Stimulated activated CD4-positive, alpha-beta T cell treated with anti-CD3 and anti-CD28 coated beads, Interleukin-12 subunit alpha, Interleukin-12 subunit beta, amount 100 ng/mL, for 48 hours (primary cell): Measurements from ENCODE around the gene VPS54.
"Not testable (repeated sequence)": the region's sequence is repeated elsewhere in the genome, so short reads cannot be mapped to it uniquely, and the experiment has no call there.

Source experiments
- DNase-seq, 3 donors: peaks; one replicate each; pipeline ENCODE4 v3.0.0-alpha.2; 2020; ENCODE audit warnings: low read depth in 2 of 3, low spot score in 1 of 3

Gene VPS54

DNA sequence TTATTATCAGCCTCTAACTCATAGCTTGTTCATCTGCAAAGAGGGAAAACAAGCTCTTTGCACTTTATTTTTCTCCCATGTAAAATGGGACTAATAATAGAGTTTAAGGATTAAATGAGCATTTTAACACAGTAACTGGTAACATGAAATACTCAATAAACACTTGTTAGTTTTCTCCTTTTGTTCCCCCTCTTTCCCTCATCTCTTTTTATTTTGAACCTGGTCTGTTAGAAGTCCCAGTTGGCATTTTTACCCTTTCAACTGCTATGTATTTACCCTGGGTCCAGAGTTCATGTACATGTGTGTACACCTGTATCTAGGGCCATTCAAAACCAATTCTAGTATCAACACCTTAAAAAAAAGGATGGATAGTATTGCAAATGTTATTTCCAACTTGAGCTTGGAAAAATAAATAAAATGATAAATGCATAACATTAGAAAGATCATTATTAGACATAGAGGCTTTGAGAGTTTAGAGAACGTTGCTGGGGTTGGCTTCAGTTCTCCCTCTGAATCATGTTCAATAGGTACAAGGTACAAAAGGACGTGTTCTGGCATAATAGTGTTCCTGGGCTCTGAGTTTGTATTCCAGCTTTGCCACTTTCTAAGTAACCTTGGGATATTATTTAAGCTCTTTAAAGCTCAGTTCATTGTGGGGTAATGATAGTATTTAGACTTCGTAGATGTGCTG lies 5.2 kb upstream of the VPS54 start:
- no peak for DNase-seq

GRCh38 chr2:64023485-64024258 lies 4.4 kb upstream of the VPS54 start:
- no peak for DNase-seq

DNA sequence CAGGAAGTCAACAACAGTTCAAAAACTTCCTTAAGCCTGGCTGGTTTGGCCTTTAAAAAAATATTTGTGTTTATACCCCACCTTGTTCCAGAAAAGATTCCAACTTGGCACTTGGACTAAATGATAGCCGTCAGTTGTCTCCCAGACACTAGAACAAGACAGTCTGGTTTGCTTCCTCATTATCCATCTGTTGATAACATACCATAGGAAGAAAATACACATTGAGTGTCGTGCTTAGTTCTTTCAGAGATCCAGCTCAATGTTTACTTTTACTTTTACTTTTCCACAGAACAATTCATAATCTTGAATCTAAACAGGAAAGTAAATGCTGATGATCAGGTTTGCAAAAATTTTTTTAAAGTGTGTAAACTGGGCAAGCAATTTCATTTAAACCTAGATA lies 2.4 kb upstream of the VPS54 start:
- no peak for DNase-seq

- no peak for DNase-seq
Measured at GRCh38 chr2:64019975-64020528, 824 bp upstream of the VPS54 start.

- no peak for DNase-seq
Measured at GRCh38 chr2:64018701-64019082, 536 bp downstream of the VPS54 start.

DNA sequence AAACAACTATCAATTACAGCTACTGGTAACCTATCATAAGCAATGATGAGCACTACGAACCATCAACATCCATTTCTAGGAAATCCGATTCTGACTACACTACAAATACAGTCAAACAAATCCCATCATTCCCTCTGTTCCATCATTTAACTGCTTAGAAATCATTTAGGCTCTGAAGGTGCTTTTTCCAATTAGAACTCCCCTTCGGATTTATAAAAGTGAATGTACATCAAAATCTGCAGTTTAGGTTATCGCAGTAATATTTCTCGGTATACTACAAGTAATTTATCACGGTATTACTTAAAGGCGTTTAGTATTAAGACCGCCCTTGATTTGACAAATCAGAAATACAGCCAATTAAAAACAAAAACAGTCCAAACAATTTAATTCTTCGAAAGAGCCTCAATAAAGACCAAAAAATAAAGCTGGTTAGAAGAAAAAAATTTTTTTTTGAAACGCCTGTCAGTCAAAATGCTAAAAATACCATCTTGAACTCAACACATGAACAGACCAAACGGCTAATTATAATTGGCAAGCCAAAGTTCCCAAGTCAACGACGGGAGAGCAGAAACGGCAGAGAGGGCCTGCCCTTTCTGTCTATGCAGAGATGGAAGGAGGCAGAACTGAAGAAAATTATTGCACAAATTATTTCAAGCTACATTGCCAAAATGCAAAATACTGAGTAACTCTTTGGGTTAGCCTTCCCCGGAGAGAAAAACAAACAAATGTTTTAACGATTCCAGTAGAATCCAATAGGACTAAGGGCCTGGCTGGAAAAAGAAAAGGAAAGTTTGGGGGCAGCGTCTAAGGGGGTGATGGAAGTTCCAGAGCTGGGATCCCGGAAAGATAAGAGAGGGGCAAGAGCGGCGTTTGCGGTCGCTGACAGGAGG lies 1.2 kb downstream of the VPS54 start:
- DNase-seq = no peak

DNA sequence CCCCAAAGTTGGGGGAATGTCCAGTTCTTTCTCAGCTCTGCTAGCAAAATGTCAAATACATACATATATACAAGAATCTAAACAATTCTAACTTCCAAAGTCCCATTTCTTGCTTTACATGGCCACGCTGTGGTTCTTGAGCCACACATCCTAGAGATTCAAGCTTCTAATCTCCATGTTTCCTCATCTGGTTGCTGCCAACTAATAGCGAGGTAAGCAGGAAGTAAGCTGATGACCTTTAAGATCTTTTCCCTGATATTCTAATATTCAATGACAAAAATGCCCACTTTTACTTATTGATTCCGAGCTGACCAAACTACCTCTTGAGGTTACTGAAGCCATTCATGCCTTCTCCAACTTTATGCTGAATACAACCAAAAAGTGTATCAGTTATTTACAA lies 3.3 kb downstream of the VPS54 start:
- DNase-seq = no peak

DNA sequence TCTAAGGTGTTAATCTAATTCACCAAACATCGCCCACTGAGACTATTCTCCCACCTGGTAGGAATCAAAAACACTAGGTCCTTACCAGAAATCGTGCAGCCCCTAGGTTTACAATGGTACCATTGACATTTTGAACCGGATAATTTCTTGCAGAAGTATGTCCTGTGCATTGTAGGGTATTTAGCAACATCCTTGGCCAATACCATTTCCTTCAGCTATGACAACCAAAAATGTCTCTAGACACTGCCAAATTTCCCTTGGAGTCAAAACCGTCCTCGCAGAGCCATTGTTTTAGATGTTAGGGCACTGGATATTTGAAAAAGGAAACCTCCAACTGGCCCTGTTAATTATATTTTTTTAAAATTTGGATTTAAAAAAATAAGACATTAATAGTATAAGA lies 3.8 kb downstream of the VPS54 start:
- DNase-seq = no peak

DNA sequence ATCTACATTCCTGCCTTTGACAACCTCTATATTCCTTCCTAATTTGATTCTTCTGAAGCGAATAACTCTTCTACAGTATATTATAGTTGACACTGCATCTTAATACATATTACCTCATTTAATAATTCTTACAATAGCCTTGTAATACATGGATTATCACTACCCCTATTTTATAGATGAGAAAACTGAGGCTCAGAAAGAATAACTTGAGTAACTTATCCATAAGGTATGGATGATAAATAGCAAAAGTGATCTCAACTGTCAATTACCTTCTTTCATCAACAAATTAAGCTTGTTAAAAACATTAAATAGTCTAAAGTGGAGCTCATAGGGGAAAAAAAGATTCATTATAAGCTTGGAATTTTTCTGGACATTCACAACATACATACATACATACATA lies 4.6 kb downstream of the VPS54 start:
- no peak for DNase-seq

DNA sequence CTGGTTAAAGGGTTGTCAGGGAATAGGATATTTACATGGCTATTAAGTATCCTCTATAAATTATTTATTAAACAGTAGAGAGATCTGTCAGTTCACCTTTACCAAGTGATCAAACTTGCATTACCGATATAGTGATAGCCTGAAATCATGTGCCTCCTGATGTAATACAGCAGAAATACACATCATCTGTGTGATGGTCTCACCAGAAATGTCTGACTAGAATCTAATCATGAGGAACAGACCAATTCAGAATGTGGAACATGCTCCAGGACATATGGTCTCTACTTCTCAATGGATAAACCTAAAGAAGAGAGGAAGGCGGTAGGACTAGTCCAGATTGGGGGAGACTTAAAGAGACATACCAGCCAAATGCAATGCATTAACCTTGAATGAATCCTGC lies 6.2 kb downstream of the VPS54 start:
- DNase-seq = no peak

- DNase-seq = no peak
Measured at GRCh38 chr2:64012115-64012514, 7.1 kb downstream of the VPS54 start.

DNA sequence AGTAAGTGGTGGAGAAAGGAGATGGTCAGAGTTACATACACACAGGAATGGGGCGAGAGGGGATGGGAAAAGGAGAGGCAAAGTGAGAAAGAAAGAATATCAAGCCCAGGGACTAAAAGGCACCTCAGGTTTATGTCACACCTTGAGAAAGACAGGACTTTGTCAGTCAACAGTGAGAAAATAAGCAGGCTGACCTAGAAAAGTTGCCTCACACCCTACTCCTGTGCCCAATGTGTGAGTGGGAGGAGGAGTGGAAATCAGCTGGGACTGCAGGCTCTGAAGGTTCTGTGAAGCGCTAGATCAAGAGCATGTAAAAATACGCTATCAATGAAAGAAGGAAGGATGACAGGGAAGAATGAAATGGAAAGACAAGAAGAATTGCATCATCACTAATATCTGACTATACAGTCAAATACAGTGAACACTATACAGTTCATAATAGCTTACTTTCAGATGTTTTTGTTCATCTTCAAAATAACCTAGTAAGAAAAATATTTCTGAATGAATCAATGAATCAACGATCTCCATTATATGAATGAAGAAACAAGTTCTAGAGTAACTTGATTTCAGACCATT lies 10.7 kb downstream of the VPS54 start:
- DNase-seq = no peak

DNA sequence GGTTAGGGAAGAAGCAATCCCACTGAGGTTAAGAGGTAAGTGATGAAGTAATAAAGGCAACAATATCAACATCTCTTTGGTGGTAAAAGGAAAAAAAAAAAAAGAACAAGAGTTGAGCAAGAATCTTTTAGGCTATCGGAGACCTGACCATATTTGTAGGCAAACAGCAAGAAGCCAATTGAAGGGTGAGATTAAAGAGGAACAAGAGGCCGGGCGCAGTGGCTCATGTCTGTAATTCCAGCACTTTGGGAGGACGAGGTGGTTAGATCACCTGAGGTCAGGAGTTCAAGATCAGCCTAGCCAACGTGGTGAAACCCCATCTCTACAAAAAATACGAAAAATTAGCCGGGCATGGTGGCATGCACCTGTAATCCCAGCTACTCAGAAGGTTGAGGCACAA lies 11.3 kb downstream of the VPS54 start:
- no peak for DNase-seq

- no peak for DNase-seq
Measured at GRCh38 chr2:64005707-64006356, 13.4 kb downstream of the VPS54 start.

DNA sequence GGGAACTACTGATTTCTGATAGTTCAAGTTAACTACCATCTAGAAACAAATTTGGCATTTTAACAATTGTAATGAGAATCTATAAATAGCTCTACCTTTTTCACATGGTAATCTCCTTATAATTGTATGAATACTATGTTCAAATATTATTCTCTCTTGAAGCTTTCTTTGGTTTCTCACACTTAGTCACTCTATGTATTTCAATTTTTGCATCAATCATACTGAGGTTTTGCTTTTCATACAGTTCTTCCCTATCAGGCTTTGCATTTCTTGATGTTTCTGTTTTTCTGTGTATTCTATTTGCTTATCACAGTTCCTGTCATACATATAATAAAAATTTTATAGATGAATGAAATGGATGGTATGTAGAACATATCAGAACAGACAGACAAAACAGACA lies 16.0 kb downstream of the VPS54 start:
- DNase-seq = no peak

DNA sequence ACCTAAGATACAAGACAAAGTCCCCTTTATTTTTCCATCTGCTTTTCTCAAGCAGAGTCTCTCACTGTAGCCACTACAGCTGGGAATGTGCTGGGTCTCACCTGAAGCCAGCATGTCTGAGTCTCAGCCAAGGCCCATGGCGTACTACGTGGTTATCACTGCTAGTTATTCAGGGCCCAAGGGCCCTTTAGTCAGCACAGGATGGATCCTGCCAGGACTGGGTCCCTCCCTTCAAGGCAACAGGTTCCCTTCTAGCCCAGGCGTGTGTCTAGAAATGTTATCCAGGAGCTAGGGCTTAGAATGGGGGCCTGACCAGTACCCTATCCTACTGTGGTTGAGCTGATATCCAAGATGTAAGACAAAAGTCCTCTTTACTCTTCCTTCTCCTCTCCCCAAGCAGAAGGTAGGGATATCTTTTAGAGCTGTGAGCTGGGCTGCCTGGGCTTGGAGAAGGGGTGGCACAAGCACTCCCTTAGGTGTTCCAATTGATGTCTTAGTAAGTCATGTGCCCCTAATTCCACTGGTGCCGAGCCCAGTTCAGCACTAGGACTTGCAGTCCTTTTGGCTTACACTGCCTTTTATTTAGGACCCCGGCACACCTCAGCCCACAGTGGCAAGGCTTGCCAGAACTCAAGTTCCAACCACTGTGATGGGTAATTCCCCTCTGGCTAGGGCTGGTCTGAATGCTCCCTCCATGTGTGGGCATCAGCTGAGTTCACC lies 17.7 kb downstream of the VPS54 start:
- DNase-seq = no peak

GRCh38 chr2:64000630-64001381 lies 18.4 kb downstream of the VPS54 start:
- DNase-seq = no peak

DNA sequence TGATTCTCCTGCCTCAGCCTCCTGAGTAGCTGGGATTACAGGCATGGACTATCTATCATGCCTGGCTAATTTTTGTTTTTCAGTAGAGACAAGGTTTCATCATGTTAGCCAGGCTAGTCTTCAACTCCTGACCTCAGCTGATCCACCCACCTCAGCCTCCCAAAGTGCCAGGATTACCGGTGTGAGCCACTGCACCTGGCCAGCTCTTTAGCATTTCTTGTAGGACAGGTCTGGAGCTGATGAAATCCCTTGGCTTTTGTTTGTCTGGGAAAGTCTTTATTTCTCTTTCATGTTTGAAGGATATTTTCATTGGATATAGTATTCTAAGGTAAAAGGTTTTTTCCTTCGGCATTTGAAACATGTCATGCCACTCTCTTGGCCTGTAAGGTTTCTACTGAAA lies 20.2 kb downstream of the VPS54 start:
- DNase-seq = no peak

GRCh38 chr2:63996582-63997198 lies 22.5 kb downstream of the VPS54 start:
- DNase-seq = not testable (repeated sequence)
